ENCODE data around the gene FOXK2. TPM values are rescaled to one million over a fixed set of nuclear protein-coding genes. Genes with fewer than 3 reads are reported as not detected.
"Not testable (repeated sequence)": the region's sequence is repeated elsewhere in the genome, so short reads cannot be mapped to it uniquely, and the experiment has no call there.

Gene FOXK2
- total and polyA plus RNA-seq, 7 experiments from 2014 or later: 4.2 to 67.1 (median 42.3) TPM

DNA sequence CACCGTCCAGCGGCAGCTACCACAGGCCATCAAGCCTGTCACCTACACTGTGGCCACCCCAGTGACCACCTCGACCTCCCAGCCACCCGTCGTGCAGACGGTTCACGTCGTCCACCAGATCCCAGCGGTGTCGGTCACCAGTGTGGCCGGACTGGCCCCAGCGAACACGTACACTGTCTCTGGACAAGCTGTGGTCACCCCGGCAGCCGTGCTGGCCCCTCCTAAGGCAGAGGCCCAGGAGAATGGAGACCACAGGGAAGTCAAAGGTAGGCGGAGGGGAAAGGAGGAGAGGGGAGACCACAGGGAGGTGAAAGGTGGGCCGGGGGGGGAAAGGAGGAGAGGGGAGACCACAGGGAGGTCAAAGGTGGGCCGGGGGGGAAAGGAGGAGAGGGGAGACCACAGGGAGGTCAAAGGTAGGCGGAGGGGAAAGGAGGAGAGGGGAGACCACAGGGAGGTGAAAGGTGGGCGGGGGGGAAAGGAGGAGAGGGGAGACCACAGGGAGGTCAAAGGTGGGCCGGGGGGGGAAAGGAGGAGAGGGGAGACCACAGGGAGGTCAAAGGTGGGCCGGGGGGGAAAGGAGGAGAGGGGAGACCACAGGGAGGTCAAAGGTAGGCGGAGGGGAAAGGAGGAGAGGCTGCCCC is 66.5 kb downstream of the FOXK2 start:
- H3K4me1 Mint-ChIP-seq; H3K4me3 ChIP-seq (ENCODE audit: low read length); POLR2A ChIA-PET; intact Hi-C loops (cut with micrococcal nuclease); CTCF ChIA-PET; H3K4me1 ChIP-seq (ENCODE audit: control insufficient read depth in 2 of 2, insufficient read depth in 2 of 2, low read length in 2 of 2); DNase-seq; H3K4me3 Mint-ChIP-seq; H3K9me3 Mint-ChIP-seq; ATAC-seq; H3K9me3 ChIP-seq (ENCODE audit: control insufficient read depth in 2 of 3, low read length in 3 of 3); H3K27me3 Mint-ChIP-seq; H3K27me3 ChIP-seq (ENCODE audit: control insufficient read depth in 2 of 2, insufficient read depth in 2 of 2, low read length in 2 of 2): not testable (repeated sequence)
- peak overlapping the region in 8 of 9 donors; percentile 46 to 92 (median 78) for H3K27ac Mint-ChIP-seq
- H3K36me3 Mint-ChIP-seq: peaks cover 5 to 16% (median 10%) of the 10 kb centered on the region in 5 donors
- Histone ChIP-seq H3K27ac (ENCODE audit: low read depth, low read length) (peak overlapping the region; percentile 49), H3K36me3 (ENCODE audit: control insufficient read depth in 2 of 3, insufficient read depth in 3 of 3, low read length in 3 of 3) (peaks cover 4 to 59% (median 14%) of the 10 kb centered on the region in 3 experiments)

DNA sequence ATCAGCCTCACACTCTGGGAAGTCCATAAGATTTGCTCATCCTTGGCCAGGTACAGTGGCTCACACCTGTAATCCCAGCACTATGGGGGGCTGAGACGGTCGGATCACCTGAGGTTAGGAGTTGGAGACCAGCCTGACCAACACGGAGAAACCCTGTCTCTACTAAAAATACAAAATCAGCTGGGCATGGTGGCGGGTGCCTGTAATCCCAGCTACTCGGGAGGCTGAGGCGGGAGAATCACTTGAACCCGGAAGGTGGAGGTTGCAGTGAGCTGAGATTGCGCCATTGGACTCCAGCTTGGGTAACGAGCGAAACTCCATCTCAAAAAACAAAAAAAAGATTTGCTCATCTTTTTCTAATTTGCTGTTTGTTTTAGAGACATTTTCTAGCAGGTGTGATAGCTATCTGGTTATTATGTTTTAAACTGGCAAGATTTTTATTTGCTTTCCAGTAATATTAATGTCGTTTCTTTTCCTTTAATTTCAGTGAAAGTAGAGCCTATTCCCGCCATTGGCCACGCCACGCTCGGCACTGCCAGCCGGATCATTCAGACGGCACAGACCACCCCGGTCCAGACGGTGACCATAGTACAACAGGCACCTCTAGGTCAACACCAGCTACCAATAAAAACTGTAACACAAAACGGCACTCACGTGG is 67.2 kb downstream of the FOXK2 start:
- DNase-seq (no peak), ATAC-seq (no peak)
- intact Hi-C loops (cut with micrococcal nuclease): no loop called here
- Mint-ChIP-seq H3K4me1 (peaks cover 0 to 16% (median 7%) of the 10 kb centered on the region in 7 donors), H3K27ac (peak overlapping the region in 7 of 9 donors; percentile 14 to 65 (median 42)), H3K4me3 (no peak overlapping the region), H3K27me3 (no peaks in the 10 kb centered on the region), H3K36me3 (peaks cover 5 to 16% (median 10%) of the 10 kb centered on the region in 5 donors), H3K9me3 (no peaks in the 10 kb centered on the region)
- Histone ChIP-seq H3K36me3 (ENCODE audit: control insufficient read depth in 2 of 3, insufficient read depth in 3 of 3, low read length in 3 of 3) (peaks cover 4 to 58% (median 14%) of the 10 kb centered on the region in 3 experiments), H3K9me3 (ENCODE audit: control insufficient read depth in 2 of 3, low read length in 3 of 3) (no peaks in the 10 kb centered on the region), H3K4me1 (ENCODE audit: control insufficient read depth in 2 of 2, insufficient read depth in 2 of 2, low read length in 2 of 2) (peaks cover 0 to under 1% of the 10 kb centered on the region in 2 donors), H3K27me3 (ENCODE audit: control insufficient read depth in 2 of 2, insufficient read depth in 2 of 2, low read length in 2 of 2) (no peaks in the 10 kb centered on the region), H3K4me3 (ENCODE audit: low read length) (no peak overlapping the region), H3K27ac (ENCODE audit: low read depth, low read length) (peak overlapping the region; percentile 49)
- POLR2A ChIA-PET: no interaction called here
- CTCF ChIA-PET: no interaction called here

DNA sequence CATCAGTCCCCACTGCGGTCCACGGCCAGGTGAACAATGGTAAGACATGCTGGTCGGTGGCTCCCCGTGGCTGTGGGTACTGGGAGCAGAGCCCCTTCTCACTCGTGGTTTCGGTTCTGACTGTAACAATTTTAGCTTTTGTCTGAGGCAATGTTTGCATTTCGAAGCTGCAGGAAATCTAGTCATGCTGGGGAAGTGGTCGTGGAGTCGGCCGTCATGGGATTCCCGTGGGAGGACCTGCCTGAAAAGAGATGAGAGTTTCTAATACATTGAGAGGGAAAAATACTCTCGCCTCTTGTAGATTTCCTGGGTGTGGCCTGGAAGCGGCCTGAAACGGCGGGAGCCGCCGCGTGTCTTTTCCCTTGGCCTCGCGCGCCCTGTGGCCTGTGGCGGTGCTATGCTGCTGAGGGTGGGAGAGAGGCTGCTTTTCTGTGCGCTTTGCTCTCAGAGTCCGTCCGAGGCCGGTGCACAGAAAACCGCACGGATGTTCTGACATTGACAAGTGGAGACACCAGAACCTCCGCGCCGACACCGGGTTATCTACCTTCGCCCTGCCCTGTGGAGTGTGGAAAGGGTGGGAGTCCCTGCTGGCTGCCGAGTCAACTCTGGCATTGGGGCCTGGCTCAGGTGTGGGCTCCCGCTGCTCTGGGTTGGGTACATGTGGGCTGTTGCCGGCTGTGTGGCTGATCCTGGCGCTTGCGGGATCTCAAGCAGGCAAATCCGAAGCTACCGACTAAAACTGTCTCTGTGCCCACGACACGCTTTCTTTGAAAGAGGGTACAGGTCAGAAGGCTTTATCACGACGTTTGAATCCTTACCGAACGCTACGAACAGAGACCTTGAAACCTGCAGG is 67.9 kb downstream of the FOXK2 start:
- H3K4me3 ChIP-seq (ENCODE audit: low read length): no peak overlapping the region
- DNase-seq: no peak
- ChIA-PET CTCF (no interaction called here), POLR2A (no interaction called here)
- H3K36me3 Mint-ChIP-seq: peaks cover 5 to 16% (median 10%) of the 10 kb centered on the region in 5 donors
- peak overlapping the region in 7 of 9 donors; percentile 18 to 85 (median 41) for H3K27ac Mint-ChIP-seq
- peaks cover 3 to 23% (median 12%) of the 10 kb centered on the region in 7 donors for H3K4me1 Mint-ChIP-seq
- no peaks in the 10 kb centered on the region for H3K27me3 ChIP-seq (ENCODE audit: control insufficient read depth in 2 of 2, insufficient read depth in 2 of 2, low read length in 2 of 2)
- no peak overlapping the region for H3K27ac ChIP-seq (ENCODE audit: low read depth, low read length)
- ATAC-seq: no peak
- no peak overlapping the region for H3K4me3 Mint-ChIP-seq
- H3K4me1 ChIP-seq (ENCODE audit: control insufficient read depth in 2 of 2, insufficient read depth in 2 of 2, low read length in 2 of 2): peaks cover 5 to 8% of the 10 kb centered on the region in 2 donors
- H3K9me3 Mint-ChIP-seq: peaks cover 0 to under 1% (median 0%) of the 10 kb centered on the region in 11 donors
- H3K36me3 ChIP-seq (ENCODE audit: control insufficient read depth in 2 of 3, insufficient read depth in 3 of 3, low read length in 3 of 3): peaks cover 4 to 50% (median 14%) of the 10 kb centered on the region in 3 experiments
- no peaks in the 10 kb centered on the region for H3K9me3 ChIP-seq (ENCODE audit: control insufficient read depth in 2 of 3, low read length in 3 of 3)
- intact Hi-C loops (cut with micrococcal nuclease): no loop called here
- H3K27me3 Mint-ChIP-seq: no peaks in the 10 kb centered on the region

DNA sequence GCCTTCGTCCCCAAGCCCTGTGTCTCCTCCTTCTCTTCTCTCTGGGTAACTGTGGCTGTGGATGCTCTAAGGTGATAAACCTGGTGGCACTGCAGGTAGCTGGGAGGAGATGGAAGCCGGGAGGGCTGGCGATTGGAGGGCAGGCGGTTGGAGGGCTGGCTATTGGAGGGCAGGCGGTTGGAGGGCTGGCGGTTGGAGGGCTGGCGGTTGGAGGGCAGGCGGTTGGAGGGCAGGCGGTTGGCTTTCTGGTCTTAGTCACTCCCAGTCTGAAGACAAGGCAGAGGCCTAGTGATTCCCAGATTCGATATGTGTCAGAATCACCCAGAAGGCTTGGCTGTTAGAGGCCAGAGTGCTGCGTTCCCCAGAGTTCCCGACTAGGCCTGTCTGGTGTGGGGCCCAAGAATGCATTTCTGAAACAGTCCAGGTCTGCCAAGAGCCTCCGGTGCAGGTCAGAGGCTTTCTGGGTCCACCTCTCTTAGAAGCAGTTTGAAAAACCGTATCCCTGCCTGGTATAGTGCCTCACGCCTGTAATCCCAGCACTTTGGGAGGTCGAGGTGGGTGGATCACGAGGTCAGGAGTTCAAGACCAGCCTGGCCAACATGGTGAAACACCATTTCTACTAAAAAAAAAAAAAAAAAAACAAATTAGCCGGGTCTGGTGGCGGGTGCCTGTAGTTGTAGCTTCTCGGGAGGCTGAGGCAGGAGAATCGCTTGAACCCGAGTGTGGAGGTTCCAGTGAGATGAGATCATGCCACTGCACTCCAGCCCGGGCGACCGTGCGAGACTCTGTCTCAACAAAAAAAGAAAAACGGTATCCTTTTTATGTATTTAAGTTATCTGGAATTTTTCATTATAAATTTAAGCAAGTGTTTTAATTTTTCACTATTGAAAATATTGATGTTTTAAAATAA is 69.0 kb downstream of the FOXK2 start:
- no peak for DNase-seq
- peaks cover 0 to 2% (median 0%) of the 10 kb centered on the region in 11 donors for H3K9me3 Mint-ChIP-seq
- POLR2A ChIA-PET: no interaction called here

DNA sequence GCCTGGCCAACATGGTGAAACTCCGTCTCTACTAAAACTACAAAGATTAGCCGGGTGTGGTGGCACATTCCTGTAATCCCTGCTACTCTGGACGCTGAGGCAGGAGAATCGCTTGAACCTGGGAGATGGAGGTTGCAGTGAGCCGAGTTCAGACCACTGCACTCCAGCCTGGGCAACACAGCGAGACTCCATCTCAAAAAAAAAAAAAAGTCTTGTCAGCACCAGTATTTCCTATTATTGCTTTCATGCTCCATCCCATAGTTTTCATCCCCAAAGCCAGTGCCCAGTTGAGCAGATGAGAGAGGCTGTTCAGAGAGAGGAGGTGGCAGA is 70.3 kb downstream of the FOXK2 start:
- CTCF ChIA-PET: no interaction called here
- intact Hi-C loops (cut with micrococcal nuclease): loop anchor here in 1 of 2 donors (10.0 kb wide), 1 partner anchor 105 kb away; the partner anchor contains the start of gene RAB40B
- peaks cover 4 to 30% (median 7%) of the 10 kb centered on the region in 3 experiments for H3K36me3 ChIP-seq (ENCODE audit: control insufficient read depth in 2 of 3, insufficient read depth in 3 of 3, low read length in 3 of 3)

More for the DNA sequence above, 69.0 kb downstream of the FOXK2 start:
- intact Hi-C loops (cut with micrococcal nuclease): no loop called here
- no peak overlapping the region for H3K27ac ChIP-seq (ENCODE audit: low read depth, low read length)
- no peak overlapping the region for H3K4me3 ChIP-seq (ENCODE audit: low read length)
- no peak for ATAC-seq
- Mint-ChIP-seq H3K27me3 (no peaks in the 10 kb centered on the region), H3K4me3 (no peak overlapping the region), H3K27ac (peak overlapping the region in 2 of 9 donors; percentile 38 to 45), H3K36me3 (peaks cover 5 to 17% (median 10%) of the 10 kb centered on the region in 5 donors), H3K4me1 (peaks cover 7 to 31% (median 21%) of the 10 kb centered on the region in 7 donors)
- H3K9me3 ChIP-seq (ENCODE audit: control insufficient read depth in 2 of 3, low read length in 3 of 3): no peaks in the 10 kb centered on the region
- CTCF ChIA-PET: no interaction called here
- no peaks in the 10 kb centered on the region for H3K27me3 ChIP-seq (ENCODE audit: control insufficient read depth in 2 of 2, insufficient read depth in 2 of 2, low read length in 2 of 2)
- H3K36me3 ChIP-seq (ENCODE audit: control insufficient read depth in 2 of 3, insufficient read depth in 3 of 3, low read length in 3 of 3): peaks cover 4 to 41% (median 11%) of the 10 kb centered on the region in 3 experiments
- H3K4me1 ChIP-seq (ENCODE audit: control insufficient read depth in 2 of 2, insufficient read depth in 2 of 2, low read length in 2 of 2): peaks cover 12 to 13% of the 10 kb centered on the region in 2 donors

DNA sequence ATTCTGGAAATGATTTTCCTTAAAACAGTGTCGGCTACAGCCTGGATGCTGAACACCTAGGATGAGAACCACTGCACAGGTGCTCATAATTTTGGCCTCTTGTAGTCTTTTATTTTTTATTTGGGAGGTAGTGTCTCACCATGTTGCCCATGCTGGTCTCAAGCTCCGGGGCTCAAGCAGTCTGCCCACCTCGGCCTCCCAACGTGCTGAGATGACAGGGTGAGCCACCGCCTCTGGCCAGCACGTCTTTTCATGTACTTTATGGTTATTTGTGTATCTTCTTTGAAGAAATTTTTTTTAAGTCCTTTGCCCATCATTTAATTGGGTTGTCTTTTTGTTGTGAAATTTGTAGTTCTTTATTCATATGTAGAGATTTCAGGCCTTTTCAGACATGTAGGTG is 70.7 kb downstream of the FOXK2 start:
- Histone ChIP-seq H3K27ac (ENCODE audit: low read depth, low read length) (no peak overlapping the region), H3K4me1 (ENCODE audit: control insufficient read depth in 2 of 2, insufficient read depth in 2 of 2, low read length in 2 of 2) (peaks cover 24 to 28% of the 10 kb centered on the region in 2 donors), H3K27me3 (ENCODE audit: control insufficient read depth in 2 of 2, insufficient read depth in 2 of 2, low read length in 2 of 2) (no peaks in the 10 kb centered on the region), H3K9me3 (ENCODE audit: control insufficient read depth in 2 of 3, low read length in 3 of 3) (no peaks in the 10 kb centered on the region), H3K4me3 (ENCODE audit: low read length) (no peak overlapping the region), H3K36me3 (ENCODE audit: control insufficient read depth in 2 of 3, insufficient read depth in 3 of 3, low read length in 3 of 3) (peaks cover 4 to 26% (median 7%) of the 10 kb centered on the region in 3 experiments)
- Mint-ChIP-seq H3K9me3 (peaks cover 0 to 2% (median 0%) of the 10 kb centered on the region in 11 donors), H3K27ac (peak overlapping the region; percentile 28 to 94 (median 87)), H3K4me1 (peaks cover 19 to 44% (median 38%) of the 10 kb centered on the region in 7 donors), H3K36me3 (peaks cover 5 to 17% (median 10%) of the 10 kb centered on the region in 5 donors), H3K4me3 (no peak overlapping the region), H3K27me3 (no peaks in the 10 kb centered on the region)
- POLR2A ChIA-PET: no interaction called here
- ATAC-seq (no peak), DNase-seq (no peak)
- intact Hi-C loops (cut with micrococcal nuclease): loop anchor here in 1 of 2 donors (10.0 kb wide), 1 partner anchor 105 kb away; the partner anchor contains the start of gene RAB40B
- CTCF ChIA-PET: no interaction called here

More for the DNA sequence above, 70.3 kb downstream of the FOXK2 start:
- DNase-seq: no peak
- no peak for ATAC-seq
- Mint-ChIP-seq H3K27me3 (no peaks in the 10 kb centered on the region), H3K9me3 (peaks cover 0 to 2% (median 0%) of the 10 kb centered on the region in 11 donors), H3K36me3 (peaks cover 5 to 18% (median 10%) of the 10 kb centered on the region in 5 donors), H3K27ac (peak overlapping the region in 8 of 9 donors; percentile 31 to 94 (median 87)), H3K4me1 (peaks cover 16 to 42% (median 34%) of the 10 kb centered on the region in 7 donors), H3K4me3 (no peak overlapping the region)
- no peaks in the 10 kb centered on the region for H3K9me3 ChIP-seq (ENCODE audit: control insufficient read depth in 2 of 3, low read length in 3 of 3)
- POLR2A ChIA-PET: no interaction called here
- no peak overlapping the region for H3K4me3 ChIP-seq (ENCODE audit: low read length)
- no peaks in the 10 kb centered on the region for H3K27me3 ChIP-seq (ENCODE audit: control insufficient read depth in 2 of 2, insufficient read depth in 2 of 2, low read length in 2 of 2)
- no peak overlapping the region for H3K27ac ChIP-seq (ENCODE audit: low read depth, low read length)
- peaks cover 24% of the 10 kb centered on the region in 2 donors for H3K4me1 ChIP-seq (ENCODE audit: control insufficient read depth in 2 of 2, insufficient read depth in 2 of 2, low read length in 2 of 2)
